Prostate gland (tissue), 2 donors: ENCODE measurements around the gene GARIN3.

Experiments
- CTCF ChIP-seq, 4 experiments: fragments of 200-600 bp in 2 of 4; fragments of 450-650 bp in 2 of 4; sonication (generic) in 2 of 4; IDR thresholded peaks; 1 replicate in 3 of 4; 2 replicates in 1 of 4; pipeline ENCODE4 v1.5.1; 2016 to 2019; ENCODE audit warnings: antibody characterized with exemption in 4 of 4, mild to moderate bottlenecking in 2 of 4, moderate library complexity in 2 of 4
- POLR2AphosphoS5 ChIP-seq: sonication (generic); formaldehyde crosslinking; IDR thresholded peaks from one replicate; pipeline ENCODE4 v1.6.1; 2017; ENCODE audit warnings: antibody characterized with exemption

- TF ChIP-seq CTCF (IDR thresholded peaks at IDR 0.05) (no peak), POLR2AphosphoS5 (no peak)
These were observed 16.2 kb upstream of the GARIN3 start for GRCh38 chr5:157182143-157182757.
